Measurements from ENCODE around the gene C11orf21.
A peak's percentile ranks its signal among the peaks of the same experiment; 100 is the strongest.
"Not testable (repeated sequence)": the region's sequence is repeated elsewhere in the genome, so short reads cannot be mapped to it uniquely, and the experiment has no call there.

Gene C11orf21

GRCh38 chr11:2301631-2302305, at the start of gene C11orf21, which contains the start of gene TSPAN32:
TSS of gene C11orf21 (minus strand) at chr11:2301918. CDS start at chr11:2301808, 110 bp downstream.
TSS of gene TSPAN32 (plus strand) at chr11:2302013. CDS start at chr11:2302150, 137 bp downstream.
- DNase-seq: peak; percentile 74

GRCh38 chr11:2348986-2349385, 47.3 kb upstream of the C11orf21 start:
- no peak for DNase-seq

- no peak for DNase-seq
These were observed 45.7 kb upstream of the C11orf21 start for GRCh38 chr11:2347308-2347830.

GRCh38 chr11:2346586-2347307, 45.0 kb upstream of the C11orf21 start:
- no peak for DNase-seq

GRCh38 chr11:2346014-2346413, 44.3 kb upstream of the C11orf21 start:
- DNase-seq: no peak

- DNase-seq: no peak
These were observed 43.3 kb upstream of the C11orf21 start for GRCh38 chr11:2345050-2345449.

- no peak for DNase-seq
These were observed 41.8 kb upstream of the C11orf21 start for GRCh38 chr11:2343502-2343901.

GRCh38 chr11:2342981-2343380, 41.3 kb upstream of the C11orf21 start:
- no peak for DNase-seq

- no peak for DNase-seq
These were observed 40.8 kb upstream of the C11orf21 start for GRCh38 chr11:2342557-2342956.

GRCh38 chr11:2338760-2339159, 37.0 kb upstream of the C11orf21 start:
- DNase-seq: not testable (repeated sequence)

- DNase-seq: not testable (repeated sequence)
These were observed 33.6 kb upstream of the C11orf21 start for GRCh38 chr11:2335286-2335685.

GRCh38 chr11:2333486-2334205, 31.9 kb upstream of the C11orf21 start:
- DNase-seq: not testable (repeated sequence)

GRCh38 chr11:2332569-2332968, 30.9 kb upstream of the C11orf21 start:
- not testable (repeated sequence) for DNase-seq

- DNase-seq: no peak
These were observed 29.7 kb upstream of the C11orf21 start for GRCh38 chr11:2331404-2331803.

- DNase-seq: no peak
These were observed 29.0 kb upstream of the C11orf21 start for GRCh38 chr11:2330696-2331095.

- no peak for DNase-seq
These were observed 27.8 kb upstream of the C11orf21 start for GRCh38 chr11:2329551-2329950.

GRCh38 chr11:2328656-2329354, 27.1 kb upstream of the C11orf21 start:
- no peak for DNase-seq

GRCh38 chr11:2328021-2328420, 26.3 kb upstream of the C11orf21 start:
- DNase-seq: no peak

GRCh38 chr11:2327032-2327431, 25.3 kb upstream of the C11orf21 start:
- DNase-seq: no peak

GRCh38 chr11:2325719-2326118, 24.0 kb upstream of the C11orf21 start:
- no peak for DNase-seq

- no peak for DNase-seq
These were observed 23.4 kb upstream of the C11orf21 start for GRCh38 chr11:2325123-2325522.

- DNase-seq: no peak
These were observed 19.6 kb upstream of the C11orf21 start for GRCh38 chr11:2321311-2321683.
